Bronchial epithelial cell (primary cell): ENCODE measurements around the gene NYNRIN. TPM values are rescaled to one million over a fixed set of nuclear protein-coding genes. Genes with fewer than 3 reads are reported as not detected.
A peak's percentile ranks its signal among the peaks of the same experiment; 100 is the strongest.
"Not testable (repeated sequence)": the region's sequence is repeated elsewhere in the genome, so short reads cannot be mapped to it uniquely, and the experiment has no call there.

Experiments used
- DNase-seq: peaks from one replicate; pipeline ENCODE4 v3.0.0-alpha.2; 2010; ENCODE audit warnings: low read depth
- FAIRE-seq: peaks from 2 replicates; lab custom pipeline; 2011; peaks lifted over from hg19 to GRCh38; lab: Jason Lieb, UNC
- H3K27me3 ChIP-seq: 2 replicates; pipeline ENCODE4 v1.5.1; 2011; ENCODE audit warnings: low read length; ENCODE audit not compliant: control insufficient read depth, insufficient read depth
- H3K36me3 ChIP-seq: 2 replicates; pipeline ENCODE4 v1.5.1; 2011; ENCODE audit warnings: low read length; ENCODE audit not compliant: control insufficient read depth, insufficient read depth
- H3K4me3 ChIP-seq: 2 replicates; pipeline ENCODE4 v1.5.1; 2011; ENCODE audit warnings: mild to moderate bottlenecking, low read depth, low read length, control low read depth
- CTCF ChIP-seq: IDR thresholded peaks from 2 replicates; pipeline ENCODE4 v1.5.1; 2011; ENCODE audit warnings: mild to moderate bottlenecking, moderate library complexity, low read length, control low read depth, inconsistent platforms; ENCODE audit not compliant: insufficient read depth, severe bottlenecking
- total RNA-seq: library from RNA; depleted of rRNA; stranded (reverse); fragments of >200 nt; gene quantifications from 2 replicates; pipeline ENCODE4 v1.2.1, GENCODE V29; 2014

NYNRIN gene
- total RNA-seq, 1 donor from 2014 or later, result 2.6 TPM

GRCh38 chr14:24443053-24443665 is 44.4 kb downstream of the NYNRIN start:
- Histone ChIP-seq H3K27me3 (no peaks in the 10 kb centered on the region), H3K36me3 (peaks cover 17% of the 10 kb centered on the region), H3K4me3 (peak overlapping the region; percentile 77)
- no peak for TF ChIP-seq CTCF
- no peak for DNase-seq
- FAIRE-seq, result no peak

- DNase-seq, H3K27me3 ChIP-seq, H3K36me3 ChIP-seq, FAIRE-seq, H3K4me3 ChIP-seq: not testable (repeated sequence)
Observed at GRCh38 chr14:24450828-24451227, 52.0 kb downstream of the NYNRIN start.

DNA sequence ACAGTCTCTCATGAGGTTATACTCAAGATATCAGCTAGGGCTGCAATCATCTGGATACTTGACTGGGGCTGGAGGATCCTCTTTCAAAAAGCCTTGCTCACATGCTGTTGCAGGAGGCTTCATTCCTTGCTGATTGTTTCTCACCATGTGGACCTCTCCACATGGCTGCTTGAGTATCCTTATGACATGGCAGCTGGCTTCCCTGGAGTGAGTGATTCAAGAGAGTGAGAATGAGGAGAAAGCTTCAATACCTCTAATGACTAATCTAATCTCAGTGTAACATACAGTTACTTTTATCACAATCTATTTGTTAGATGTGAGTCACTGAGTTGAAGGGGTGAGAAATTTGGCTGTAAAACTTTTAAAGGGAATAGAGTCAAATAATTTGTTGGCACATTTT is 58.2 kb downstream of the NYNRIN start:
- FAIRE-seq (no peak), DNase-seq (peak; percentile 65)
- H3K36me3 ChIP-seq, result peaks cover 1% of the 10 kb centered on the region
- no peak for TF ChIP-seq CTCF
- no peak overlapping the region for H3K4me3 ChIP-seq
- no peaks in the 10 kb centered on the region for H3K27me3 ChIP-seq

DNA sequence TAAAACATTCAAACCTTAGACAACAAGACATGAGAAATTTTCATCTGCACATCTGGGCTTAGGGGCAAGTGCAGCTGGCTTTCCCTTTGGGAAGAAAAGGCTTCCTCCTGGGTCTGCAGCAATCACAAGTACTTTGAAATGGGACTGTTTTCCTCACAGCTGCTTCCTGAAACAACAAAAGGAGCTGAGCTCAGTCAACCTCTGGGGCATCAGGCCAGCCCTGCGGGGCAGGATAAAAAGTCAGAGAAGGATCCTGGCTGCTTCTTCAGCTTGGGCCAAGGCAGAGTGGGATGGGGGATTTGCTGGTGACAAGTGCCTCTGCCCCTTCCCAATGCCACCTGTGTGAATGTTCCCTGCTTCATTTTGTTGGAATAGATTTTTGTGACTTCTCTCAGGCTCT is 59.9 kb downstream of the NYNRIN start:
- FAIRE-seq (no peak), DNase-seq (no peak)
- Histone ChIP-seq H3K36me3 (peaks cover 1% of the 10 kb centered on the region), H3K27me3 (no peaks in the 10 kb centered on the region), H3K4me3 (no peak overlapping the region)
- no peak for TF ChIP-seq CTCF

GRCh38 chr14:24459331-24459730 is 60.5 kb downstream of the NYNRIN start:
- no peaks in the 10 kb centered on the region for H3K27me3 ChIP-seq
- no peak overlapping the region for H3K4me3 ChIP-seq
- H3K36me3 ChIP-seq, result peaks cover 1% of the 10 kb centered on the region
- DNase-seq (no peak), FAIRE-seq (no peak)
- TF ChIP-seq CTCF, result no peak

GRCh38 chr14:24461336-24461735 is 62.5 kb downstream of the NYNRIN start:
- FAIRE-seq (no peak), DNase-seq (peak; percentile 67)

More at GRCh38 chr14:24461336-24461735, 62.5 kb downstream of the NYNRIN start:
- no peak overlapping the region for H3K4me3 ChIP-seq
- H3K36me3 ChIP-seq, result peaks cover 1% of the 10 kb centered on the region
- H3K27me3 ChIP-seq, result no peaks in the 10 kb centered on the region
- TF ChIP-seq CTCF, result no peak
